GM18867 (cell line): ENCODE measurements around the gene PDGFA.

Experiments used
- ATAC-seq: cut with Tn5 transposase; IDR thresholded peaks from one replicate; pipeline ENCODE4 v1.9.1; 2021; ENCODE audit warnings: mild to moderate bottlenecking, moderate library complexity; ENCODE audit not compliant: unreplicated experiment

PDGFA gene

DNA sequence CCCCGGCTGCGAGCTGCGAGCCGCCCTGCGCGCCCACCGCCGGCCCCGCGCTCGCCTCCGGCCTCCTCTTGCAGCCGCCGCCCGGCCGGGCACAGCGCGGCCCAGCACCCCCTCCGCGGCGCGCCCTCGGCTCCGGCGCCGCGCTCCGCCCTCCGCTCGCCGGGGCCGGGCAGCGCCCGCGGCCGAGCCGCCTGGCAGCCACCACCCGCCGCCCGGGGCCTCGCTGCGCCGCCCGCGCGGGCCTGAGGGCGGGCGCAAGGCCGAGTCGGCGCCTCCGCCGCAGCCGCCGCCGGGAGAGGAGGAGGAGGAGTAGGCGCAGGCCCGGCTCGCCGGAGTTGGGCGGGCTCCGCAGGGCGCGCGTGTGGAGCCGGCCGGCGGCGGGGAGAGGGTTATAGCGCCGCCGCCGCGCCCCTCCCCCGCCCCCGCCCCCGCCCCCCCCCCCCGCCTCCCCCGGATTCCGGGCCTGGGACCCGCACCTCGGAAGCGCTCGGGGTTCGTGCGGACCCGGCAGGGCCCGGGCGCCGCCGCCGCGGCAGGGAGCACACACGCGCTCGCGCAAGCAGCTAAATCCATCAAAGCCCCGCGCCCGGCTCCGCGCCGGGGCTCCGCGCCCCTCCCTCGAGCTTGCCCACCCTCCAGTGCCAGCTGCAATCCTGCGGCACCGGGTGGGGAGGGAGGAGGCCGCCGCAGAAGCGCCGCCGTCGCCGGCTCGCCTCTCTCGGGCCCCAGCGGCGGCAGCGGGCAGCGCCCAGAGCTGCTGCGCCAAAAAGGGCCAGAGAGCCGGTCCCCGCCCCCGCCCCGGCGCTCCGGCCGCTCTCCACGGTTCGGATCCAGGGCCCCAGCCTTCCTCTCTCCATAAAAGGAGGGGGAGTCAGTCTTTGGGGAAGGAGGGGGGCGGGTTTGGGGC is at the start of gene PDGFA:
PDGFA (minus strand) TSS at position 363 of the 907 bp plus-strand sequence. CDS start 845 bp downstream, outside the sequence.
- no peak for ATAC-seq

DNA sequence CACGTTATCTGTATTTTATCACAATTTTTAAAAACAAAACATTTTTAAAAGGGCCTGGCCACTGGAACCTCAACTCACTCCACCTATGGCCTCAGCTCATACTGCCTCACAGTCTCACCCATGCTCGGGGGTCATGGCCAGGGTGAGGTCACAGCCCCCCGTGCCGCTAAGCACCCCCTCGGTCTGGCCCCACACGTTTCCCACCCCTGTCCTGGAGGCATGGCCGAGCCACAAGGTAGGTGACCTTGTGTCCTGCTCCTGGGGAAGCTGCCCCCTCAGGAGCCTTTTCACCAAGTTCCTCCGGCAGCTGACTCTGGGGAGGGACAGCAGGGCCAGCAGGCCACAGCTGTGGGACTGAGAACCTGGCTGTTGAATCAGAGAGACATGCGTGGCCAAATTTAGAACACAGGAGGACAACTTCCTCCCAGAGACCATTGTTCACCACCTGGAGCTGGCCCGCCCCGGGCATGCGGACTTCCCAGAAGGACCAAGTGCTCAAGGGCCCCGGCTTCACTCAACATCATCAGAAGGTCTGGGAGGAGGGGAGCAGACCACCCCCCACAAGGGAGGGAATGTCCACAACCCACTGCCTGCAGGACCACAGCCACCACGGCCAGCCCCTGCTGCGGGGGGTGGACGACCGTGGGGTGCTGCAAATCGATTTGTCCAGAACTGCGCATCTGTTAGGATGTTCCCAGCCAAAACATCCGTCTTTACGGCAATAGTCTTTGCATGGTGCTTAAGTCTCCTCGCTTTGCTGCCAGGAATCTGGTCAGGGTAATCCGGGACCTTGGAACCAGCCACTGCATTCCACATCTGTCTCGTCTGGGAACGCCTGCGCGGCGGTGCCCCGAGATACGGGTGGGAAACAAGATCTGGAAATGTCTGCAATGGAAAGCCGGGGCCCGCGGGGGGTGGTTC is 48.6 kb upstream of the PDGFA start:
- no peak for ATAC-seq

DNA sequence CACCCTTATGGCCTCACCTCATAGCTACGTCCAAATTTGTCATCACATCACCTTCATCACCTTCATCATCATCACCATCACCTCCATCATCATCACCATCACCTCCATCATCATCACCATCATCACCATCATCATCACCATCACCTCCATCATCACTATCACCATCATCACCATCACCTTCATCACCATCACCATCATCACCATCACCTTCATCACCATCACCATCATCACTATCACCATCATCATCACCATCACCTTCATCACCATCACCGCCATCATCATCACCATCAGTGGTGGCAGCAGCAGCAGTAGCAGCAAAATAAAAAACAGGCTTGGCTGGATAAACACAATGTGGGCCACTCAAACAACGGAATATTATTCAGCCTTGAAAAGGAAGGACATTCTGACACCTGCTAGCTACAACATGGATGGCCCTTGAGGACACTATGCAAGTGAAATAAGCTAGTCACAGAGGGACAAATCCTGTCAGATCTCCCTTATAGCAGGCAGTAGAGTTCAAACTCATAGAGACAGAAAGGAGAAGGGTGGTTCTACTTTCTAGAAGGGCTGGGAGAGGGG is 47.7 kb upstream of the PDGFA start:
- no peak for ATAC-seq

DNA sequence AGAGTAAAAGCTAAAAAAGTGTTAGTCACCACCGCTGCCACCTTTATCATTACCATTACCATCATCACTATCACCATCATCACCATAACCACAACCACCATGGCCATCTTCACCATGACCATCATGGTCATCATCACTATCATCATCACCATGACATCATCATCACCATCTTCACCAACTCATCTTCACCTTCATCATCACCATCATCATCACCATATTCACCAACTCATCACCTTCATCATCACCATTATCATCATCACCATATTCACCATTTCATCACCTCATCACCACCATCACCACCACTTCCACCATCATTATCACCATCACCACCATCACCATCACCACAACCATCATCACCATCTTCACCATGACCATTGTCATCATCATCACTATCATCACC is 46.5 kb upstream of the PDGFA start:
- no peak for ATAC-seq

DNA sequence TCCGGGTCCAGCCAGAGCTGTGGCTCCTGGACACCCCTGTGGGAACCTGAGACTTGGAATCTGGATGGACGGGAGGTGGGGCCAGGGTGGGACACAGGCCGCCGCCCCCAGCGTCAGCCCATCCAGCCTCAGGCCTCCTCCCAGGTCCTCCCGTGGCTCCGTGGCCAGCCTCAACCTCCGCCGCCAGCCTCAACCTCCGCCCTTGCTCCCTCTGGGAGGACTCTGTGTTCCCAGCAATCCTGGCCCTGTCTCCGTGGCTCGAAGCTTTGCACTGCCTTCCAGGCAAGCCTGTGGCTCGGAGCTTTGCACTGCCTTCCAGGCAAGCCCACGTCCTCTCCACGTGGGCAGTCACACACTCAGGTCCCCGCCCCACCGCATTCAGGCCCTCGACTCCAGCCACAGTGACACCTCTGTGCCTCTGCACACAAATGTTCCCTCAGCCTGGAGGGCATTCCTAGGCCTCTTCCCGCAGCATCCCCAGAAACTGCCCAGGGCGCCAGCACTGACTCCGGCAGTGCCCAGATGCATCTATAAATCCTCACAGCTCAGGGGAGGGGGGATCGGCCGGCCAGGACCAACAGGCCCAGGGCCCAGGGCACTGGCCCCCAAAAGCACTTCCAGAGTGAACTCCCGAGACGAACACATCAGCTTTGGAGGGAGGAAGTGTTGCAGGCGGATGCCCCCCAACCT is 44.7 kb upstream of the PDGFA start:
- no peak for ATAC-seq

DNA sequence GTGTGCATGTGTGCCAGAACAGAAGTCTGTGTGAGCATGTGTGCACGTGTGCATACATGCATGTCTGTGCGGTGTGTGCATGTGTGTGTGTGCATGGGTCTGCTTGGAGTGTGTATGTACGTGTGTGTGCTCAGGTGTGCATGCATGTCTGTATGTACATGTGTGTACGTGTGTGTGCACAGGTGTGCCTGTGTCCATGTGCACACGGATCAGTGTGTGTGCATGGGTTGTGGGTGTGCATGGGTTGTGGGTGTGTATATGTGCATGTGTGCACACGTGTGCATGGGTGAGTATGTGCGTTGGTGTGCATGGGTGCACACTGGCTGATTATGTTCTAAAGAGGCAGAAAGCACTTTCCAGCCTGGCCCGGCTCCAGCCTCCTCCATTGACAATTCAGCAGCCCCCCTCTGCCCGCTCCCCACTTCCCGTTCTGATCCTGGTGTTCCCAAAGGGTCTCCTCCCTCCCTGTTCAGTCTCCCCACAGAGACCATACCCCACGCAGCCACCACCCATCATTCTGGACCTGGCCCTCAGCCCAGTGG is 44.1 kb upstream of the PDGFA start:
- ATAC-seq, result no peak

DNA sequence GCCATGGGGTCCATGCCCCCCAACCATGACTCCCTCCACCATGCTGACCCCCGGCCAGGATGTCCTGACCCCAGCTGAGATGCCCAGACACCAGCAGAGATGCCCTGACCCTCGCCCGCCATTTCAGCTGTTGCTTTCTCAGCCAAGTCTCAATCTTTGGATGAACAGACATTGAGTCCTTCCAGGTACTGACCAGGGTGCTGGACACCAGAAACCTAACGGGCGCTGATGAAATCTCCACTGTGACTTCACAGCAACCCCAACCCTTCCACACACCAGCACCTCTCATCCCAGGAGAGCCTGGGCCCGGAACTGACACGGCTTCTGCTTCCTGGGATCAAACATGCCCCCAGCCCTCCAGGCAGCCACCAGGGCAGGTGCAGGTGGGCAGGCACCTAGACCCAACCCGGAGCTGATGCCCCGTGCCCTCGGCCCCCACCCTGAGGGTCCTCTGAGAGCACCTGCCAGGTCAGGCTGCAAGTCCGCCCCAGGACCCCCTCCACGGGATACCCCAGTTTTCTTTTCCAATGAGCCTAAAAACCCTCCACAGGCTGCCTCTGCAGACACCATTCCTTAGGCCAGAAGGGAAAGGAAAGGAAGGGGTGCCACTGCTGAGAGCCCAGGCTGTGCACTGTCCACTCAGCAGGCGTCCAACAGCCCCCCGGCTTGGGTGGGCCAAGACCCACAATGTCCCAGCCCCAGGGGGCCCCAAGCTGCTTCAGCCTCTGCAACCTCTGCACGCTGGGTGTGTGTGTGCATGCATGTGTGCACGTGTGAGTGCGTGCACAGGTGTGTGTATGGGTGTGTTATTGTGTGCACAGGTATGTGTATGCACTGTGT is 43.4 kb upstream of the PDGFA start:
- no peak for ATAC-seq

DNA sequence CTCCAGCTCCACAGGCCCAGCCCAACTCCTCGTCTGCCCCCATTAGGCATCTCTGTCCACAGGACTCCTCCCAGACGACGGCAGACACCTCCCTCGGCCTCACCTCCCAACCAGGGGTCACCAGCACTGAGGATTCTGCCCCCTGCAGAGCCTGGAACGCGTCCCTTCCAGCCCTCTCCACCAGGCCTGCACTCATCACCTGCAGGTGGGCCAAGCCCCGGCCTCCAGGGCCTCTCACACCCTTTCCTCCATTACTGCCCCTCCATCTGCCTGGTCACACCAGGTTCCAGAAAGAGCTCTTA is 42.7 kb upstream of the PDGFA start:
- ATAC-seq, result no peak

DNA sequence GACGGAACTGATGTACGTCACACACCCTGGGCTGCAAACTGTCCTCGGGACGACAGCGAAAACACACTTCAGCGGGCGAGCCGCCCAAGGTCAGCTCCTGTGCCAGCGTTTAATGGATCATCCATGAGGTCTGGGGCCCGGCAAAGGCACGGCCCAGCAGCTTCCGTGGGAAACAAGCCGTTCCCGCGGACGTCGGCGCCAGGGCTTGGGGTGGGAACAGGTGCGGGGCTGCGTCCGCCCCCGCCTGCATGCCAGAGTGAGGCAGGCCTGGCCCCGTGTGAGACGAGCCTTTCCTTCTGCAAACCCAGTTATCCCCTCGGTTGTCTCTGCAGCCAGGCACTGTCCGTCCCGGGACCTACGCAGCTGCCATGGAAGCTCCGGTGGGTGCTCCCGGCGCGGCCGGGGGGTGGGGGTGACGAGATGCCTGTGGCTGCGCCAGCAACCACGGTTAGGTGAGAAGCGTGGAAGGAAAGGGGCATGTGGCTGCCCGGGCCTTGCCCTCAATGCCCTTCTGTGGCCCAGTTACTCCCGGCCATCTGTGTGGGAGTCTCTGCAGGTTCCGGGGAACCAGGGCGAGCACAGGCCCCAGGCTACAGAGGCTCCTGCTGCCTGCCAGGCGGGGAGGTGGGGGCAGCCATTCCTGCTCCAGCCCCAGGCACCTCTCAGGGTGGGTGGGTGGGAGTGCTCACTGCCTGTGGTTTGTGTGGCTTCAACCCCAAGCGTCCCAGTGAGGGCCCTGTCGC is 42.2 kb upstream of the PDGFA start:
- no peak for ATAC-seq

DNA sequence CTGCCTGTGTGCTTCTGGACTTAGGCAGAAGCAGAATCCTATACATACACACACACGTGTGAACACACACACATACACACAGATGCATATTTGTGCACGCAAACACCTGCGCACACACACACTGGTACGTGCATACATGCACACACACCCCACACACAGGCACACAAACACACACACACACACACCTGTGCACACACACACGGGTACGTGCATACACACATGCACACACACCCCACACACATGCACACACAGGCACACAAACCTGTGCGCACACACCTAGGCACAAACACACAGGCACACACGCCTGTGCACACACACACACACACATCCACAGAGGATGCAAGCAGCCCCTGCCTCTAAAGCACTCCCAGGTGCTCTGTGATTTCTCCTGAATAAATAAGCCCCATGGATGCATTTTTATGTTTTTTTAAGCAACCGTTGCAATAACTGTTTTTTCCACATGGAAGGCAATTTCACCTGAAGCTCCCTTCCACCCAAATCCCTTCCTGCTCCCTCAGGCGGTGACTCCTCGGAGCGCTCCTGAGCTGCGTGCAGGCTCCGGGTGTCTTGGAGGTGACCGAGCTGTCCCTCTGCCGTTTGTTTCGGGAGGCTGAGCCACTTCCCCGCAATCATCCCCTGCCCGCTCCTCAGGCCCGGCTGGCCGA is 41.5 kb upstream of the PDGFA start:
- ATAC-seq, result no peak

DNA sequence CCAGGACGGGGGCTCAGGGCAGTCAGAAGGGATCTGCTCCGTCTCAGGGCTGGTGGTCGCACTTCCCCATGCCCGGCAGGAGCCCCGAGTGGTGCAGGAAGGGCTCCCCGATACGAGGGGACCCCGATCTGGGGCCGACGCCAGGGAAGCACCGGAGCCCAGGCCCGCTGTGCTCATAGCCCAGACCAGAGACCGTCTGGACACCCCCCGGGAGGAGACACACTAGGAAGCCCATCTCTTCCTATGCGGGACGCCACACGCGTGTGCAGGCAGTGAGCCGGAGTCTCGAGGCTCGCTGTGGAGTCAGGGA is 39.7 kb upstream of the PDGFA start:
- ATAC-seq, result no peak

DNA sequence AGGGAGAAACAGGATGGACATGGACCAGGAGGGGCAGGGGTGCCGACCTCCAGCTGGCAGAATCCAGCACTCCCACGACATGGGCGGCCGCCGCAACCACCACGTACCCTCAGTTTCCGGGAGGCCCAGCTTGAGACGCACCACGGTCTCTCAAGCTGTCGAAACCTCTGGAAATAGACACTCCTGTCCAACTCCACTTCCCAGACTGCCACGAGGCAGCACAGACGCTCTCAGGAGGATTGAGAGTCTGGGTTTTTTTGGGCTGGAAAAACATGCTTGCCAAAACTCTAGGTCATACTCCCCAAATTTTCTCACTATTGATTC is 37.9 kb upstream of the PDGFA start:
- no peak for ATAC-seq

DNA sequence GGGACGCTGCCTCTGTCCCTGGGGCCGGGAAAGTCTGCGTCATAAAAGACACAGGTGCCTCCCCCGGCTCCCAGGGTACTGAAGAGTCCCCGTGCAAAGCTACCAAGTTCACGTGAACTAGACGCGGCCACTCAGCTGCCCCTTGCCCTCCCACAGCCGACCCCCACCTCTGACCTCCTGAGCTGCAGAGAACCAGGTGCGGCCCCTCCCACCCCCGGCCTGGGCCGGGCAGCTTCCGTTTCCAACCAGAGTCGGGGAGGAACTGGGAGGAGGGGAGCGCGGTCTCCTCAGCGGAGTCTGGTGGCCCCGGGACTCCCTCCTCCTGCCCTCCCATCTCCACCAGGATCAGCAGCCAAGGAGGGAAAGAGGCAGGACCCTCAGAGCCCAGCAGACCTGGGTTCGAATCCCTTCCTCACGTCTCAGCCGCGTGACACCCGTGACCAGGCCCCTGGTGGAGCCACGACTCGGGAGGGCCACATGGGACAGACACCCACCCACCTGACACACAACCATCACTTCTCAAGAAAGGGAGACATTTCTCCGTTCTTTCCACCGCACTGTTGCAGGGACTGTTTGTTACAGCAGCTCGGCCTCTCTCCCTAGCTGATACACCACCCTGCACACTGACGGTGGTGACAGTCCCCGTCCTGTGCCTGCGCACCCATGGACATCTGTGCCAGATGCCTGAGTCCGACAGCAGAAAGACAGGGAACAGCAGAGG is 37.4 kb upstream of the PDGFA start:
- ATAC-seq, result no peak

DNA sequence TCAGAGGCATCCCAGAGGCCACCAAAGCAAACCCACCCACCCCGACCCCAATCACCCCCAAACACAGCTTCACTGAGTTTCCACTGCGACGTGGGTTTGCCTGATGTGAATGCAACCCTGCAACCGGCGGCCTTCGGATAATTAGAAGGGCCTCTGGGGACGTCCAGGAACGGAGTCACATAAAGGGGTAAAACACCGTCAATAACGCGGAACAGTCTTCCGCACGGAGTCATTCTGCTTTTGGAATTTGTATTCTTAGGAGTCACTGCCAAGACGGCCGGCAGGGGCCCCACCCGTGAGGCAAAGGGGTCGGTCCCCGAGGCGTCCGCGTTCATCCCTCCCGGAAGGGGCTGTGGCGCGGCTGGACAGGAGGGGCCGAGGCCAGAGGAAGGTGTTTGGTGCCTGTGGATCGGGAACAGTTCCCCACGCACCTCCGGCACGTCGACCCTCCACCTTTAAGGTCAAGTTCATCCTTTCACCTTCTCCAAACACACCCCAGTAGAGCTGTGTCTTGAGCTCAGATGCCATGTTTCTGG is 36.7 kb upstream of the PDGFA start:
- ATAC-seq, result no peak

DNA sequence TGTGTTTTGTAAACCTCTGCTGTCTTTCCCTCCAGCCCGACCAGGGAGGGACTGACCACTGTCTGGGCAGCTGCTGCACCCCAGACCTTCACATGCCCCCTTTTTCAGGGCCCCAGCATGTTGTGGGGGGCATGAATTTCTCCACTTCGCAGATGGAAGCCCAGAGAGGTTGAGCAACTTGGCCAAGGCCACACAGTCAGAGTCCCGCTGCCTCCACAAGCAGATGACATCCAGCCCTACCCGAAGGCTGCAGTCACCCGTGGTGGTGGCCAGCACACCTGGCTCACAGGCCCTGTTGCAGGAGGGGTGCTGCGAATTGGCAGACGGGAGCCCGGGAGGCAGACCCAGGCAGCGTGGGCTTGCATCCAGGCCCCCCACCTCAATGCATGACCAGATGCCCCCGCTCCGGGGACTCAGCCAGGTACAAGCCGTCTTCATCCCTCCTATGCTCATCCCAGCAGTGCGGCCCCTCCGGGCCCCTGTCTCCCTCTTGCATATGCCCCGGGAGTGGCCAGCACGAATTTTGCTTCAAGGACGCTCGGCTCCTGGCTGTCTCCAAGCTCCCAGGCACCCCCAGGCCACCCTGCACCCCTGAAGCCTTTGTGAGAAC is 36.0 kb upstream of the PDGFA start:
- no peak for ATAC-seq

DNA sequence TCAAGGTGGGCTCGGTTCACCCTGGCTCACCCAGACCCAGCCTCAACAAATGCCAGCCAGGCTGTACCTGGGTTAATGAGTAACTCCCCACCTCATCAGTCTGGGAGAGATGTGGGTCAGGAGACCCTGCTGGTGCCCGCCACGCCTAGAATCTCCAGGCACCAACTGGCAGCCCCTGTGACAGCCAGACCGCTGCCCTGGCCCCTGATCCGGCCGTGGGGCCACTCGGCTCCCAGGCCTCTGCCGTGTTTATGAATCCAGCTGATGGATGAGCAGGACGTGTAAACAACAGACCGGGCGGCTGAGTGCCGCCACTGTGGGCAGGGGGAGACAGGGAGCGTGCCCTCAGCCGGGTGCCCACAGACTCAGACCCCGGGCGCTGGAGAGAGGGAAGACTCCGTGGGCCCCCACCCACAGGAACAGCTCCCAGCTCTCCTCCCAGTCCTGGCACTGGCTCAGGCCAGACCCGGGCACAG is 34.0 kb upstream of the PDGFA start:
- ATAC-seq, result no peak

DNA sequence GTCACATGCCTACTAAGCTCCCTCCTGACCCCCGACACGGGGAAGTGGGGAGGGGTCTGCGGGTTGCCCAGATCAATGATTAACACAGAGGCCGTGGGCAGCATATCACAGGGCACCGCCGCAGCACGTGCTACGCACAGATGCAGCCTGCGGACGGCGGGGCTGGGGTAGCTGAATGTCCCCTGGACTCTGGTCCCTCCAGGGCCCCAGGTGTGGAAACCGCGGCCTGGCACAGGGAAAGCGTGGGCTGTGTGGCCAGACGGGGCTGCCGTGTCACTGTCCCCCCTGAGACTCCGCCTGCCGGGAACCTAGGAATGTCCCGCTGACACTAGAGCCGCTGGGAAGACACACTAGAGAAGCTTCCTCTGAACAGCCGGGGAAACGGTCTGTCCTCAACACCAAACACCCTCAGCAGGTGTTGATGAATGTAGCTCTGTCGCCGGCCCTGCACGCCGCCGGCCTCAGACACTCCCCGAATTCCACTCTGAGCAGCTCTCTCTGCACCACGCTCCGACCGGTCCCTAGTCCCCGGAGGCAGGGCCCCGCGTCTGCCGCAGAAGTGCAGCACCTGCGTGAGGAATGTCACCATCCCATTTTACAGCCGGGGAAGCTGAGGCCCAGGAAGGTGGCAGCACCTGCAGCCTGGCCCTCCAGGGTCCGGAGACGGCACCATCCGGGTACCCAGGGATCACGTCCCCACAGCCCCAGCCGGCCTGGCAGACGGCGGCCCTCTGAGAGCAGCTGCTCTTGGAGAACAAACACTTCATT is 33.4 kb upstream of the PDGFA start:
- ATAC-seq, result no peak
